Non-pigmented ciliary epithelial cell (primary cell): Measurements from ENCODE around the gene VIPAS39.

ENCODE experiments used
- DNase-seq: peaks from one replicate; pipeline ENCODE4 v3.0.0-alpha.2; 2010; ENCODE audit warnings: low read depth

VIPAS39 gene

GRCh38 chr14:77406086-77406485, 51.3 kb downstream of the VIPAS39 start:
- no peak for DNase-seq

DNA sequence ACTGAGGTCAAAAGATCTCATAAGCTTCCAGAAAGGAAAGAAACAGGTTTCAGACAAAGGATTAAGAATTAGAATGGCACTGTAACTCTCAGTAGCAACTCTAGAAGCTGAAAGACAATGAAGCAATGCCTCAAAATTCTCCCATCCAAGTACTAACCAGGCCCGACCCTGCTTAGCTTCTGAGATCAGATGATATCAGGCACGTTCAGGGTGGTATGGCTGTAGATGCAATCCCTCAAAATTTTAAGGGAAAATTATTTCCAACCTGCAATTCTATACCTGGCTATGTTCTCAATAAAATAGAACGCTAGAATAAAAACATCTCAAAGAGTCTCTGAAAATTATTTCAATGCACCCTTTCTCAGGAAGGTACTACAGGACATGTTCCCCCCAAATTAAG, 53.6 kb downstream of the VIPAS39 start:
- no peak for DNase-seq

GRCh38 chr14:77400216-77400615, 57.2 kb downstream of the VIPAS39 start:
- DNase-seq, result no peak

GRCh38 chr14:77390188-77390587, 67.2 kb downstream of the VIPAS39 start:
- no peak for DNase-seq

- DNase-seq, result no peak
These were observed 78.7 kb downstream of the VIPAS39 start for GRCh38 chr14:77378701-77379100.

DNA sequence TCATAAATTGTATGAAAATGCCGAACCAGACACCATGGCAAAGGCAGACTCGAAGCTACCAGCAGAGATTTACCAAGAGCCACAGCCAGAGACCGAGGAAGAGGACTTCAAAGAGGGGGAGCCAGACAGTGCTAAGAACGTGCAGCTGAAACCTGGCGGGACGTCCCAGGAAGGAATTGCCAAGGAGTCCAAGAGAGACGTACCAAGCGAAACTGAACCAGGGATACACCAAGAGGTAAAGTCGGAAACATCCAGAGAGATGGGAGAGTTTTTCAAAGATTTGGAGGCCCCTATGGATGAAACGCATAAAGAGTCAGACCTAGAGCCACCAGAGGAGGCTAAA, 79.9 kb downstream of the VIPAS39 start:
- no peak for DNase-seq

GRCh38 chr14:77376771-77377501, 80.5 kb downstream of the VIPAS39 start, which contains the start of the genes SAMD15 and TMED8:
TSS of gene SAMD15 (plus strand) at chr14:77377379. CDS start at chr14:77377419, 40 bp downstream.
TSS of gene TMED8 (minus strand) at chr14:77377094. CDS start at chr14:77377053, 41 bp downstream.
- DNase-seq, result peak; percentile 46
